Breast epithelium (tissue), 4 donors: ENCODE data around the gene ITPRIP. TPM values are rescaled to one million over a fixed set of nuclear protein-coding genes. Genes with fewer than 3 reads are reported as not detected.

Experiments
- DNase-seq, 2 donors: peaks; one replicate each; pipeline ENCODE4 v3.0.0-alpha.2; 2019; ENCODE audit warnings: low spot score in 2 of 2
- H3K27ac ChIP-seq, 2 donors: fragments of 200-600 bp; sonication (generic) in 1 of 2; one replicate each; pipeline ENCODE4 v1.5.1; 2016 to 2019; ENCODE audit warnings: mild to moderate bottlenecking in 1 of 2
- H3K27me3 ChIP-seq, 2 donors: fragments of 200-600 bp; sonication (generic) in 1 of 2; one replicate each; pipeline versions ENCODE4 v1.5.1 to v1.6.0; 2017 to 2019; ENCODE audit warnings: control low read depth in 1 of 2, mild to moderate bottlenecking in 1 of 2
- H3K36me3 ChIP-seq: fragments of 200-600 bp; one replicate; pipeline ENCODE4 v1.5.1; 2019
- H3K4me1 ChIP-seq, 2 donors: fragments of 200-600 bp; sonication (generic); one replicate each; pipeline ENCODE4 v1.5.1; 2016 to 2019; ENCODE audit warnings: control low read depth in 1 of 2
- H3K4me3 ChIP-seq, 3 donors: fragments of 200-600 bp; sonication (generic); 1 replicate in 2 of 3; 2 replicates in 1 of 3; pipeline ENCODE4 v1.5.1; 2016 to 2019; ENCODE audit warnings: mild to moderate bottlenecking in 3 of 3, moderate library complexity in 2 of 3
- H3K9me3 ChIP-seq, 2 donors: fragments of 200-600 bp; sonication (generic) in 1 of 2; one replicate each; pipeline ENCODE4 v1.5.1; 2016 to 2019; ENCODE audit warnings: control low read depth in 1 of 2
- CTCF ChIP-seq, 3 donors: fragments of 450-650 bp; IDR thresholded peaks; one replicate each; pipeline ENCODE4 v1.5.1; 2016 to 2017; ENCODE audit warnings: antibody characterized with exemption in 3 of 3, mild to moderate bottlenecking in 3 of 3, moderate library complexity in 3 of 3
- POLR2A ChIP-seq: fragments of 450-650 bp; IDR thresholded peaks from one replicate; pipeline ENCODE4 v1.6.1; 2016; ENCODE audit warnings: antibody characterized with exemption, mild to moderate bottlenecking, moderate library complexity
- POLR2AphosphoS5 ChIP-seq, 3 donors: sonication (generic); formaldehyde crosslinking; IDR thresholded peaks; one replicate each; pipeline ENCODE4 v1.6.1; 2017; ENCODE audit warnings: antibody characterized with exemption in 3 of 3
- intact Hi-C: fragments of 100-400 bp; cut with DNase I; formaldehyde crosslinking; loops from one replicate; pipeline ENCODE4 v1.15.1; 2023; ENCODE audit warnings: low total_unique reads
- total RNA-seq, 3 donors: library from RNA; depleted of rRNA; stranded (reverse); fragments of >200 nt; gene quantifications; one replicate each; pipeline ENCODE4 v1.1.0, GENCODE V29; 2016

Gene ITPRIP
- total RNA-seq, 3 donors from 2014 or later, result 12.0 to 35.4 (median 20.9) TPM

- no peaks in the 10 kb centered on the region for H3K27me3 ChIP-seq
- no peaks in the 10 kb centered on the region for H3K9me3 ChIP-seq
- no peaks in the 10 kb centered on the region for H3K4me1 ChIP-seq
- H3K4me3 ChIP-seq, result no peak overlapping the region
- no peak overlapping the region for H3K27ac ChIP-seq
- no peak for TF ChIP-seq POLR2AphosphoS5 (IDR thresholded peaks at IDR 0.05)
- TF ChIP-seq CTCF (IDR thresholded peaks at IDR 0.05), result no peak
- no peak for TF ChIP-seq POLR2A
- intact Hi-C loops, result loop anchor here (5.0 kb wide), 1 partner anchor 54 kb away; no protein-coding TSS in a partner anchor
- DNase-seq, result no peak
- H3K36me3 ChIP-seq, result no peaks in the 10 kb centered on the region
These were observed 45.3 kb downstream of the ITPRIP start for GRCh38 chr10:104293011-104293410.

- Histone ChIP-seq H3K9me3 (no peaks in the 10 kb centered on the region), H3K27me3 (no peaks in the 10 kb centered on the region), H3K4me3 (no peak overlapping the region), H3K4me1 (no peaks in the 10 kb centered on the region), H3K36me3 (no peaks in the 10 kb centered on the region), H3K27ac (no peak overlapping the region)
- intact Hi-C loops, result loop anchor here (5.0 kb wide), 1 partner anchor 56 kb away; no protein-coding TSS in a partner anchor
- no peak for TF ChIP-seq POLR2A
- TF ChIP-seq CTCF (IDR thresholded peaks at IDR 0.05), result peak; percentile 98 to 100 (median 99)
- TF ChIP-seq POLR2AphosphoS5 (IDR thresholded peaks at IDR 0.05), result peak; percentile 64 to 68 (median 67)
- peak; percentile 82 to 92 for DNase-seq
These were observed 46.8 kb downstream of the ITPRIP start for GRCh38 chr10:104291439-104291951.

GRCh38 chr10:104288355-104288754, 49.9 kb downstream of the ITPRIP start:
- no peak for DNase-seq
- no peak for TF ChIP-seq POLR2A
- TF ChIP-seq CTCF (IDR thresholded peaks at IDR 0.05), result no peak
- no peak for TF ChIP-seq POLR2AphosphoS5 (IDR thresholded peaks at IDR 0.05)

GRCh38 chr10:104286939-104287338, 51.3 kb downstream of the ITPRIP start:
- H3K36me3 ChIP-seq, result no peaks in the 10 kb centered on the region
- no peaks in the 10 kb centered on the region for H3K27me3 ChIP-seq
- no peaks in the 10 kb centered on the region for H3K9me3 ChIP-seq
- intact Hi-C loops, result loop anchor here (5.0 kb wide), 1 partner anchor 395 kb away; no protein-coding TSS in a partner anchor
- no peak for DNase-seq
- no peak overlapping the region for H3K27ac ChIP-seq
- no peak for TF ChIP-seq POLR2AphosphoS5 (IDR thresholded peaks at IDR 0.05)
- TF ChIP-seq POLR2A, result no peak
- TF ChIP-seq CTCF (IDR thresholded peaks at IDR 0.05), result no peak
- H3K4me1 ChIP-seq, result no peaks in the 10 kb centered on the region
- H3K4me3 ChIP-seq, result no peak overlapping the region

More at GRCh38 chr10:104288355-104288754, 49.9 kb downstream of the ITPRIP start:
- Histone ChIP-seq H3K27ac (no peak overlapping the region), H3K4me1 (no peaks in the 10 kb centered on the region), H3K36me3 (no peaks in the 10 kb centered on the region), H3K27me3 (no peaks in the 10 kb centered on the region), H3K4me3 (no peak overlapping the region), H3K9me3 (no peaks in the 10 kb centered on the region)
- intact Hi-C loops, result loop anchor here (5.0 kb wide), 1 partner anchor 394 kb away; no protein-coding TSS in a partner anchor

GRCh38 chr10:104284846-104285245, 53.4 kb downstream of the ITPRIP start:
- DNase-seq, result no peak
- H3K4me1 ChIP-seq, result no peaks in the 10 kb centered on the region
- intact Hi-C loops, result loop anchor here (5.0 kb wide), 1 partner anchor 397 kb away; no protein-coding TSS in a partner anchor
- no peak for TF ChIP-seq CTCF (IDR thresholded peaks at IDR 0.05)
- TF ChIP-seq POLR2A, result no peak
- no peak for TF ChIP-seq POLR2AphosphoS5 (IDR thresholded peaks at IDR 0.05)
- no peaks in the 10 kb centered on the region for H3K27me3 ChIP-seq
- H3K4me3 ChIP-seq, result no peak overlapping the region
- no peaks in the 10 kb centered on the region for H3K36me3 ChIP-seq
- no peak overlapping the region for H3K27ac ChIP-seq
- H3K9me3 ChIP-seq, result no peaks in the 10 kb centered on the region
